ENCODE data around the gene PLXNA4.

The PLXNA4 gene

DNA sequence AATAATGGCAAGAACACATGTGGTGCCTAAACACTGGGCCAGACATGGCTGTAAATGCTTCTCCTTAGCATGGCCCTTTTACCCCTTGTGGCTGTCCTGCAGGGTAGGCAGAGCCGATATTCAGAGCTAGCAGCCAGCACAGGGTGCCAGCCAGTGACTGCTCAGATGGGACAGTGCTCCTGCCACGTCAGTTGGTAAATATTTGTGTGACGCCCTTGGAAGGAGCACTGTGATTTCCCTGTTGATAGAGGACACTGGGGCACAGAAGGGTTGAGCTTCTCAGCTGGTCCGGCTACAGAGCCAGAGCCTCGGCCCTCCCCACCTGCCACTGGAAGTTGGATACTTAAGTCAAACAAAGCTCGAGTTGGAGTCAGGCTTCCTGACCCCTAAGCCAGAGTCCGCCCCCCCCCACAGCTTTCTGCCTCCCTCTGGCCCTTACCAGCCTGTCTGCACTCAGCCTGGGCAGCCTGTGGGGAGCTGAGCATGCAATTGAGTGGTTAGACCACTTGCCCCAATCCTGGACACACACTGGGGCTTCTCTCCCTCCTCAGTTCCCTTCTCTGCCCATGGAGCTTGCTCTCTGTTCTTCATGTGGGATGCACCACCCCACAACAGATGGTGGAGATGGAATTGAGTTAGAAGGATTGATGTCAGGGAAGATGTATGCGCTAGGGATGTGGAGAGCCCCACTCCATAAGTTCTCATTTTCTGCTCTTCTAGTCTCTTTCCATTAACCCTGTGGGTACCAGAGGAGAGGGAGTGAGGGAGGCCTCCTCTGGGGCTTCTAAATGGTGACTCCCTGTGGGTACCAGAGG, 350.8 kb downstream of the PLXNA4 start:
- no peak for DNase-seq

DNA sequence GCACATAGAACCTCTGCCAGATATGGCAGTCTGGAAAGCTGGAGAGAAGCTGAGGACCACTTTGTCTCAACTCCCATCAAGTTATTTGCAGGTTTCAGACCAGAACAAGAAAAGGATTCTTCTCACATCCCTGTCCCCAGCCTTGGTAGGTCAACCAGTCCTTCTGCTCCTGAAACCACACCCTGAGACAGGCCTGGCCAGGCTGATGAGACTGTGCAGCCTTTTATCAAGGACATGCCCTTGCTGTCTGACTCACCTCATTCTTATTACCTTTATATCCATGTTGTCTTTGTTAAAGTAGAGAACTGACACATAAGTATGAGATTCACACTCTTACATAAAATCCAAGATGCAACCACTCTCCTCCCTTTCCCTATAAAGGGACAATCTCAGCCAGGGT, 354.9 kb downstream of the PLXNA4 start:
- no peak for DNase-seq

DNA sequence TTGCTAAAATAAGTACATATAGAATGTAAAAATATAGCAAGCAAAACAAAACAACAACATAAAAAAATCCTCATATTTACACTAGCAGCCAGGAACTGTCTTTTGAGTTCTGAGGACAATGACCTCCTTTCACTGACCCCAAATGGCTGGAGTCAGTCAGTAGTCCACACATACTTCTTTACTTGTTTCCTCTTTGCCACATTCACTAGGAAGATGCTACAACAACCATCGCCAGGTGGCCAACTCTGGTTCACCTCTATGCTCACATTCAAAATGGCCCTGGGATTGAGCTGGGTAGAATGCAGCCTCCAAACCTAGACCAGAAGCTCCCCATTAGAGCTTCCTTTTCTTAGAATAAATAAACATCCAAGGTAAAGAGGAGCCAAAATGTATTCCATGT, 356.2 kb downstream of the PLXNA4 start:
- DNase-seq, result no peak

DNA sequence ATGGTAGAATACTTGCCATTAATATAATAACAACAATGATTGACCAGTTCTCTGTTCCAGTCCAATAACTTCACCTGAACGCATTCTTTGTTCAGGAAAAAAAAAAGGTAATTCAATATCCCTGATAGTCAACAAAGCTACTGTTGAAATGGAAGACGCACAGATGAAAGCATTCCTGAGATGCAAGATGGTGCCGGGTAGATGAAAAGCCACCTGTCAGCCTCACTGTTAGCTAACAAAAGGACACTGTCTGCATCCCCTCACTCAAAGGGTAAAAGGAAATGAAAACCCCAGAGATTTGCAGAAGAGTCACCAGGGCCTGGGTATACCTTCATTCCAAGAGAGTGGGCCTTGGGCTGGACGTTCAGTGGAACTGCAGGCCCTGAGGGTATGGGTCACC, 357.4 kb downstream of the PLXNA4 start:
- DNase-seq, result no peak

DNA sequence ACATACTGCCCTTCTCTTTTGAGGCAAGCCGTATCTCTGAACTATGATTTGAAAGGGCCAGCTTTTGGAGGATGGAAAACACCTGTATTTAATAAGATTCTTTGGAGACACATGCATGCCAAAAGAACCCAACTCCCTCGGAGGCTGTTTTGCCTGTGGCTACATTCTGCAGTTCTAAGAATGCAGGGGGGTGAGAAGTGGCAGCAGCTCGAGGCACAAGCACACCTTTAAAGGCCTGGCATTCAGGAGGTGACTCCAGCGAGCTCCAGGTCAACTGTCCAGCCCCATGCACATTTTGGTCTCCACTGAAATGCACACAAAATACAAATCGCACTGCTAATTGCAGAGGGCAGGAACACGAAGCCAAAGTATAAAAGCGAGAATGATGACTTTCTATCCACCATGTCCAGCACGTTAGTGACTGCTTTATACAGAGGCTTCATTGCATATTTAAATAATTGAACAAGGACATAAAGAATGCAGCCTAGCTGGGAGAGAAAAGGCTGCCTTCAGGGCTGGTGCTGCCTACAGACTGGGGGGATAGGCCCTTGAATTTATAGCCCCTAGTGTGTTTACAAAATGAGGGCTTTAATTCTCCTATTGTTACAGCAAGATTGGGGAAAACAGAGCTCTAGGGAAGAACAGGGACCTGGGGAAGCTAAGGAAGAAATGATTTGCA, 359.3 kb downstream of the PLXNA4 start:
- DNase-seq, result no peak

DNA sequence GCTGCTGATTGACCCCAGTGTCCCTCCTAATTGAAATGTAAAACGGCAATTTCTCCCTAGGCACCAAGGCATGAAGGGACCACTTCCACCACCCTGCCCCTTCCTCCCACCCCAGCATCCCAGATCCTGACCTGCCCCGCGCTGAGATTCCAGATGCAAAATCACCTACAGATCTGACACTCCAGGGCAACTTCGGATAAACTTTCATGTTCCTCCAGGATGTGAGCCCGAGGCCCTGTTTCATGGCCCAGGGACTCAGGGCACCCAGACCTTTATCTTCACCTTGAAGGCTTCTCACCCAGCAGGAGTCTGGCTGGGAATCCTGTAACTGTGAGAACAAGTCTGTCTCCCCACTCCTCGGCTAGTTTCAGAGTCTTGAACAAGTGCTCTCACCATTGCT, 361.8 kb downstream of the PLXNA4 start:
- no peak for DNase-seq

DNA sequence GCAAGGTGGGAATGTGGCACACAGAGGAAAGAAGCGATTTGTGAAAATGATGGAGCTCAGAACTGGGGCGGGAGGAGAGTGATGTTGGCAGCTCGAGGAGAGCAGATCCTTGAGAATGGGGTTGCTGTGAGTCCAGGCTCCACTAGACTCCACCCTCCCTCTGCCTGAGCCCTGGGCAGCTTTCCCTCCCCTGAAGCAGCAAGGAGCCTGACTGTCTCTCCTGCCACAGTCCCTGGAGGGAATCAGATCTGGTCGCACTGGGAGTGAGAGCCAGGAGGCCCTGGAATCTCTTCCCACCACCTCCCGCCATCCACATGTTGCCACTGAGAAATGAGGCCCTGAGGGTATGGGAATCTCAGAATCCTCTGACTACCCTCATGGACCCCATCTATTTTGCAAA, 362.7 kb downstream of the PLXNA4 start:
- no peak for DNase-seq

DNA sequence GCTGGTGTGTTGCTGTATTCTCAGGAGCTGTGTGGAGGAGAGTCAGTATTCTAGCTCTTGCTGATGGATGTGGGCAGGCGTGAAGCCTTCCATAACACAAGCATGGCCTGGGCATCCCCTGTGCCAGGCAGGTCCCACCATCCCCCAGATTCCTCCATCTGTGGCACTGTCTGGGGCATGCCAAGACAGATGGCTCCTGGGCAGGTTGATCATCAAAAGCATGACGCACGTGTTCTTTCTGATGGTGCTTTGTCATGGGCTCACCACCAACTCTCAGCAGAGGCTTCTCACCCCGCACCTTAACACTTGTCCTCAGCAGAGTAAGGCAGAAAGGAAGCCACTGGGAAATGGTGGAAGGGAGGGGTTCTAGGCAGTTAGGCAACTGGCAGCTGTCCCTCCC, 364.3 kb downstream of the PLXNA4 start:
- DNase-seq, result no peak

DNA sequence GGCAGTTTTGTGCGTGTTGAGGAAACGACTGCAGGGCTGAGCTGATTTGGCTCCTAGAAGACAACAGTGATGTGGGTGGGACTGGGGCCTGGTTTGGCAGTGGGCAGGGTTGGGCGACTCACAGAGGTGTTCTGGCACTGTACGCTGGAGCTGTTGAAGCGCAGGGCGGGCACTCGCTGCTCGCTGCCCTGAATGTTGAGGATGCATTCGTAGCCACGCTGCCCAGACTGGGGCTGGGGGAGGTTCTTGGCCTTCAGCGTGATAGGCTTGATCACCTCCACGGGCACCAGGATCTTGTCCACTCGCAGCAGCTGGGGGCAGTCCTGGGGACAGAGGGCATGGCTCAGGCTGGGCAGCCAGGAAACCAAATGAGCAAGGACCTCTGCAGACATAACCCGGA, 365.4 kb downstream of the PLXNA4 start:
- no peak for DNase-seq

DNA sequence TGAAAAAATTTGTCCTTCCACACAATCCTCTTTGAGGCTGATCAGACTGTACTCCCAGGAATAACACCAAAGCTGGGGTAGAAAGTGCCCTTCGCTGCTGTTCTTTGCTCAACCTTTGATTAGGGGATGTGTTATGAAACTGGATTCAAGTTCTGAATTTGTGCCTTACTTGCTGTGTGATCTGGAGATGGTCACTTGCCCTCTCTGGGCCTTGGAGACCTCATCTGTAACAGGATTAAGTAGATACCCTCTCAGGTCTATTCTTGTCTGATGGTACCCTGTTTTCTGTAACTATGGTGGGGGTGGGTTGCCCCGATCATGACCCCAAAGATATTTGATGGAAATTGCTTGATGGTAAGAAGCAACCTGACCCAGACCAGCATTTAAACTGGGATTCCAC, 368.5 kb downstream of the PLXNA4 start:
- no peak for DNase-seq

DNA sequence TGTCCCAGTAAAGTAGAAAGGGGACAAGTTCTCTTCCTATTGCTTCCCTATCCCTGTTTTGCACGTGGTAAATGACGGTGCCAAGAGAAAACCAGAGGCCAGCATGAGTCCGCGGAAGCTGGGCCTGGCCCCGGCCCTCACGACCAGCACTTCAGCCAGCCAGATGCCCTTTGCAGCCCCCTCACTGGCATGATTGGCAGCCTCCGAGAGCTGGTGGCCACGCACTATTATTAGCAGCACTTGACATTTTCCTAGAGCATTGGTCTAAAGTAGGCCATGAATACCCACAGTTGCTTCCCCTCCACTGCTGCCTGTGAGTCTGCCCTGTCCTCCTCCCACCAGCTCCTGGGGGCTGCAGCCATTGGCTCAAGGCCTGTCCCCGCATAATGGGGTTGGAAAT, 369.1 kb downstream of the PLXNA4 start:
- DNase-seq, result no peak

DNA sequence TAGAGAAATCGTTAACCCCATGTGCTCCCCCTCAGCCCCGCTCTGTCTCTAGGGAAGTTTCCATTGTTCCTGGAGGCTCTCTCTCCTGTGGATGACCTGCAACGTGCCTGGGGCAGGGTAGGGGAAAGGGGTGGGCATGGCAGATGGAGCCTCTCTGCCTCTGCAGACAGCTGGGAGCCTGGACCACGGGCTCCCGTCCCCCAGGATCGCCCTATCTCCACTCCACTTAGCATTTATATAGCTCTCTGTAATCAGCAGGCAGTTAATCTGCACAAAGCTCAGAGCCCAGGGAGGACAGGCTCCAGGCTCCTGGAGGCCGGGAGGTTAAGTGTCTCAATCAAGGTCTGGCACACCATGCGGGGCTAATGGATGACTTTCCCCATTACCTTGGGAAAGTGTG, 369.7 kb downstream of the PLXNA4 start:
- no peak for DNase-seq

DNA sequence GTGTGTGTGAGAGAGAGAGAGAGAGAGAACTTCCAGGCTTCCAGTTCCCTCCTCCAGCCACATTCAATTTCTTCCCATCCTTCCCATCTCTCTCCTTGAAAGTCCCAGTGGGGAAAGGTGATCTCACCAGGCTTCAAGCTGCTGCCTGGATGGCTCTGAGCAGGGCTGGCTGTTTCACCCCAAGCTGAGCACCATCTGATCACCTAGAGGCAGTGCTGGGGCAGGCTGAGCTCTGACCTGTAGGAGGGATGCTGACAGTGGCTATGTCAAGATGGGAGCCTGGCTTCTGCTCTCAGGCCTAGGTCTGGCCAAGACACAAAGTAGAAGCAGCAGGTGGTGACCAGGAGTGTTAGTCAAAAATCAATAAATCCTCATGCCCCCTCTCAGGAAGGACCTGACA, 370.8 kb downstream of the PLXNA4 start:
- DNase-seq, result no peak

DNA sequence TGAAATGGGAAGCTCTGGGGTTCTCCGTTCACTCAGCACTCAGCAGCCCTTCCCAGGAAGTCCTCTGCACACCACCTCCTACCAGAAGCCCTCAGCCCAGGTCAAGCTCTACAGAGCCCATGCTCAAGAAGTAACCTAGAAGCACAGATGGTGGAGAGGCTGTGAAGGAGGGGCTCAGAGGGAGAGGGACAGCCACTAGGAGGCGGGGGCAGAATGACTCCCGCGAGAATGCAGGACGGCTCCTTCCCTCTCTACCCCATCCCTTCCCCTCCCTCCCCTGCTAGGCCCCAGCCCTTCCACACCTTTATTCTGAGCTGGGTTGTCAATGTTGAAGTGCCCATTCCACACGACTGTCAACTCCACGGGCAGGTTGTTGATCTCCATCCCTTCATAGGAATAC, 373.2 kb downstream of the PLXNA4 start:
- DNase-seq, result no peak

DNA sequence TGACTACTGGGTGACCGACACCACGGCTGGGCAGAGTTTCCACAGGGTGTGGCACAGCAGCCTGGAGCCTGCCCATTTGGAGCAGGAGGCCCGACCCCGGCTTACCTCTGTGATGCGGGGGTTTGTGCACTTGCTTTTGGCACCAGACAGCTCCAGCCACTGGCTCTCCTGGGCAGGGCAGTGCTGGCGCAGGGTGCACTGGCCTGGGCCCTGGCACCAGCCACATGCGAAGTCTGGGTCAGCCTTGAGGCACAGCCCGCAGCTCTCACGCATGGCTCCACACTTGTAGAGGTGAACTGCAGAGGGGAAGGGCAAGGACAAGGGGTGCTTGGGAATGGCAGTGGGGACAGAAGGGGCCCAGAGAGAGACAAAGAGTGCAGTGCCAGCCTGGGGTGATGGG, 373.7 kb downstream of the PLXNA4 start:
- no peak for DNase-seq

DNA sequence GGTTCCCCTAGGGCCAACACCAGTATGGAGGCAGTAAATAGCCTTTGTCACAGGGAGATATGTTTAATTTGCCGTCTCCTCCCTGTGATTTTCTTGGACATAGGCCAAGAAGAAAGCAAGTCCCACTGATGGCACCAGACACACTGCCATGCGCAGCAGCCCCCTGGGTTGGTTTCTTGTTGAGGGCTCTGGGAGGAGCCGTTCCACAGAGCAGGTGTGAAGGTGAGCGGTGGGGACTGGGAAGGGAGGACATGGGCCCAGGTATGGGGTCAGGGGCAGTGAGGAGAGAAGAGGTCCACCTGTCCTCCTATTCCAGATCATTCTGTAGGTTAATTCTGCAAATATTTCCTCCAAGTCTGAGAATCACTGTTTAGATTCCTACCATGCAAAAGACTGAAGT, 376.1 kb downstream of the PLXNA4 start:
- no peak for DNase-seq

DNA sequence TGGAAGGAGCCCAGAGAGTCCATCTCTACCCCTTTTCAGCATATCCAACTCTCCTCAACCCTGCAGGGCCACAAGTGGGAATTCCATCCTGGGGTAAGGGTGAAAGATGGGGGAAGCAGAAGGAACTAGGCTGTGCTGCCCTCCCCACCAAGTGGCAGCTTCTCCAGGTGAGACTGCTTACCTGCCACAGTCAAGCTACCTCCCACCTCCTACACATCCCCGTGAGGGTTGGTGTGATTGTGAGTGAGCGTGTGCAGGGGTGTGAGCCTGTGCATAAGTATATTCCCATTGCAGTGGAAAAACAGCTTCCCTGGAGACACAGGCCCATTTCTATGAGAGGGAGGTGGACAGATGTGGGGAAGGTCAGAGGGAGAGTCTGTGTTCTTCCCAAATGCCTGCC, 376.6 kb downstream of the PLXNA4 start:
- no peak for DNase-seq

DNA sequence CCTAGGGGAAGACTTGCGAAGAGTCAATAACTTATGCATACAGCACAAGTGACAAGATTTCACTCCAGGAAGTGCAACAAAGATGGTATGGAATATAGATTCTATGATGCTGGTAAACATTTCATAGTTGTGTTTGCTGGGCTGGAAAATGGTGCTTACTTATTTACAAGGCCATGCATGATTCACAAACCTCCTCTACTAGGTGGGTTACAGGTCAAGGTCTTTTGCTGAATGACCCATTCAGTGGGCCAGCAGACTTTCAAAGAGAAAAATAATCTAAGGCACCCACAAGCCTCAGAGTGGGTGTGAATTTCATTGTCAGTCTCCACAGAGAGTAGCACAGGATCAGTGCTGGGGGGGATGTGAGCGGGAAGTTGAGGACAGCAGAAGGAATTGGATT, 378.5 kb downstream of the PLXNA4 start:
- no peak for DNase-seq

DNA sequence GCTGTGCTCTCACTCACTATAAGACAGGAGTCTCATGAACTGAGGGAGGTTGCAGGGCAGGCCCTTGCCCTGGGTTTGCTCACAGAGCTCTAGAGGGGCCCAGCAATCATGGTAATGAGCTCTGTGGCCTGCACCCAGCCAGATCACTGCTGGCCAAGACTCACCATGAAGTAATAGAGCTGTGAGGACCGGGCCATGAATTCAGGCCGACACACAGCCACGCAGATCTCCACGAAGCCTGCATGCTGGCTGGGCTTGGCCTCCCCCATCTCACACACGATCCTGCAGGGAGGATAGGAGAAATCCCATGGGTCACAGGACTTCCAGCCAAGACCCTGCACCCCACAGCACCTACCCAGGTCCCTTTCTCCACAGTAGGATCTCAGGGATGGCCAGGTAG, 382.4 kb downstream of the PLXNA4 start:
- no peak for DNase-seq

DNA sequence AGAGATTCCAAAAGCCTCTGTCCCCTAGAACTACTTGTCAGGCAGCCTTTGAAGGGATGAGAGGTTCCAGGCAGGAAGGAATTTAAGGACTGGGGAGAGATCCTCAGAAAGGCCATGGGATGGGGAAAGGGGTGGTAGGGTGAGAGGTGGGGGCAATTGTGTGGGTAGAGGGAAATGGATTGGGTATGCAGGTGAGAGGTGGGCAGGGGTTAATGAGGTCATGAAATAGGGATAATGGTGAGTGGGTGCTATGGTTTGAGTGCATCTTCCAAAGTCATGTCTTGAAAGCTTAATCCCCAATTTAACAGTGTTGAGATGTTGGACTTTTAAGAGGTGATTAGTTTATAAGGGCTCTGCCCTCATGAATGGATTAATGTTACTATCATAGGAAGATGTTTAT, 383.5 kb downstream of the PLXNA4 start:
- no peak for DNase-seq

DNA sequence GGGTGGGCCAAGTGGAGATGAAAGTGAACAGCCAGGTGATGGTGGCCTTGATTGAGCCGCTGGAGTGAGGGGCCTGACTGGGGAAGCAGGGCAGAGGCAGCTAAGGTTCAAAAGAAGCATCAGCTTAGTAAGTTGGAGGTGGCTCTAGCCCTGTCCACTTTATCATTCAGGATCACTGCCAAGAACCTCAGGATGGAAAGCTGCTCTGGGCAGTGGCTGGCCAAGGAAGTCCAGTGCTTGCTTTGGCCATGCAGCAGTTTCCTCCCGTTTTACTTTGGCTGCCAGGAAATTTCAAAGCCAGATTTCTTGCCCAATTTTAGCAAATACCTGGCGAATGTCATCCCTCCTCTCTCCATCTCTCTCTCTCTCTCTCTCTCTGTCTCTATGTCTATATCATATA, 384.9 kb downstream of the PLXNA4 start:
- DNase-seq, result no peak

DNA sequence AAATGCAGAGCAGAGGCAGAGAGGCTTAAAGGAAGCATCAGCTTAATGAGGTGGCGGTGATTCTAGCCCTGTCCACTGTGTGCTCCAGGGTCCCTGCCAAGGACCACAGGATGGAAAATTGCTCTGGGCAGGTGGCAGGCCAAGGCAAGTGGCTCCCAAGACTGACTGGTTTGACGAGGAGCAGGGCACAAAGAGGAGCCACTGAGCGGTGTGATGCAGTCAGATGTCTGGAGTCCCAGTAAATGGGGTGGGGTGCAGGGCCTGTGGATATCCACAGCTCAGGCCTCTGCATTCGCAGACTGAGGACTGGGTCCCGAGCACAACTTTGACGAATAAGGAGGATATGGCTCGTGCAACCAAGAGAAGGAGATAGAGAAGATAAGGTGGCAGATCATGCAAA, 385.6 kb downstream of the PLXNA4 start:
- no peak for DNase-seq

DNA sequence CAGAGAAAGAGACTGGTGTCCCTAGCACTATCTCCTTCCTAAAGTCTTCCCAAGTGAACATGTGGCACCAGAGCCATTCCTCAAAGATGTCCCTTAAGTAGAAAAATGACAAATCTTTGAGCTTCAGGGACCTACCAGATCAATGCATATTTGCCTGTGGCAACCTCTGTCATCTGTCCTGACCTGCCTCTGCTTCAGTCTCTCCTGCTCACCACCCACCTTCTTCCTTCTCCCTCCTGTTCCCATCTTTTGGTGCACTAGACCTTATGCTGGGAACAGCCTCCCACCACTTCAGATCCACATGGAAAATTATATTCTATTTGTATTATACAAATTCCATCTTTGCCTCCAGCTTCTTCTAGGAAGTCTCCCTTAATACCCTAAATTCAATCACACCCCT, 386.4 kb downstream of the PLXNA4 start:
- no peak for DNase-seq

DNA sequence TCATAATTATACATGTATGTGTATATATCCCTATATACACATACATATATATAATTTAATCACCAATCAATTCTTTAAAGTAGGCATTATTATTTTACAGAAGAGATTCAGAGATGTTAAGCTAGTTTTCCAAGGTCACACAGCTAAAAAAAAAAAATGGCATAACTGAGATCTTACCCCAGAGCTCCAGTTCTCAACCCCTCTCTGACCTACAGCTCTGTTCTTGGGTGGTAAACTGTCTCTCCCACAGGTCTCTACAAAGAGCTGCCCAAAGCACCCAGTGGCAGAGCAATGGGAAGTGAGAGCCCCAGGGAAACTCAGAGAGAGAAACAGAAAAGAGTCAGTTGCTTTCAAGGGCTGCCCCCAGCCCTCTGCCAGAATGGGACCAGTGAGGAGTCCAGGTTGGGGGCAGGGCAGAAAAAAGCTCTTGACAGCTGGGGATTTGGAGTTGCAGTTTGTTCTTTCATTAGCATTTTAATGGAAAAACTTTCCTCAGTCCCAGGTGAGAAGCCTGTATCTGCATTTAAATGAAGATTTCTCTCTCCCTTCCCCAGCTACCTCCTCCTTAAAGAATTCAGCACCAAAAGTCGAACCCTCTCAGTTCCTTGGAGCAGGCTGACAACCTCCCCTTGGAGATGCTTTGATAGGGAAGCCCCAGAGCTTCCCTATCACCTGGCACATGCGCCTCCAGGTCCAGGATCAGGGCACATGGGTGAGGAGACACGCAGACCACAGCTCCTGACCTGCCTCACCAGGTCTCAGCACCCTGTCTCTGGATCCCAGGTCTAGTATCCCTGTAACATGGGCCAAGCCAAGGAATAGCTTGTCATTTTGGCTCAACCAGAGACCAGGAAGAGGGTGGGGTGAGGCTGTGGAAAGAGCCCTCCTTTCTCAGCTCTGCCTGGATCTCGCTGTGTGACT, 388.1 kb downstream of the PLXNA4 start:
- no peak for DNase-seq
